NCI-H1694 (cell line): ENCODE results near the gene CERS6.

Experiments
- DNase-seq: peaks from one replicate; lab custom pipeline; 2025; lab: John Stamatoyannopoulos, UW

CERS6 gene

DNA sequence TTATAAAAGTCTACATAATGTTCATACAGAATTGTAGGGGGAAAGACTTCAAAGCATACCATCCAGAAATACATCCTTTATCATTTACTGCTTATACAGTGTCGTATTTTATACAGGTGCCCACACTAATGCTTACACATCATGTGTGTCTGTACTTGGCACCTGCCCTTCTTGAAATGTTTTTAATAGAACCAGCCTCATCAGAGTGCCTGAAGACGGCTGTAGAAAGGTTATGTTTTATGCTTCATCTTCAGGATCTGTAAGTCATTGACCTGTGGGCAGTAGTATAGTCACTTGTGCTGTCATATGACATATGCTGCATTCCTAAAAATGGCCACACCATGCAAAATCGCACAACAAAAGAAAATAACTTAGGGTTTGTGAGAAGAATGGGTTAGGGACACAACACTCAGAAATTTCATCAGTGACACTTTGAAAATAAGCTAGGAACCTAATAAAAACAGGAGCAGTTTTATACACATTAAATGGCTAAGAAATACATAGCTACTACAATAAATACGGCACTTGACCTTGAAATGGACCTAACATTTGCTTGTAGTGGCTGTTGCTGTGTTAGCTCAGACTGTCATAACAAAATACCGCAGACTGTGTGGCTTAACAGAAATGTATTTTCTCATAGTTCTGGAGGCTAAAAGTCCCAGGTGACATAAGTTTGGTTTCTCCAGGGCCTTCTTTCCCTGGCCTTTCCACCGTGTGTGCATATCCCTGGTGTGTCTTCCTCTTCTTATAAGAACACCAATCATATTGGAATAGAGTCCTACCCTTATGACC, 112.6 kb downstream of the CERS6 start:
- DNase-seq = no peak

DNA sequence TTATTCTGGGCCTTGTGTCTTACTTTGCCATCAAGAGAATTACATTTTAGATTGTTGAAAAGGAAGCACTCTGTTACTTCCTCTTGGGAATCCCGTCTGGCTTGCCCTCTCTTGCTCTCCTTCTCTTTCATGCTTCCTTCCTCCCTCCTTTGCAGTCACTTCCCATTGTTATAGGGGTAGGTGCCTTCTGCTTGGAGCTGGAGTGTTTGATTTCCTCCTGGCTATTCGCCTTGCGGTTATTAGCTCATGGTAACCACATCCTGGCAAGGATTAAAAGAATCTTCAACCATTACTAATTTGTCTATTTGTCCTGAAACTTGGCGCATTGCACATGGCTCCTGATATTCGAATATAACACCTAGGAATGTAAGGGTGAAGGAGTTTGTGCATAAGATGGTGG, 115.0 kb downstream of the CERS6 start:
- no peak for DNase-seq

DNA sequence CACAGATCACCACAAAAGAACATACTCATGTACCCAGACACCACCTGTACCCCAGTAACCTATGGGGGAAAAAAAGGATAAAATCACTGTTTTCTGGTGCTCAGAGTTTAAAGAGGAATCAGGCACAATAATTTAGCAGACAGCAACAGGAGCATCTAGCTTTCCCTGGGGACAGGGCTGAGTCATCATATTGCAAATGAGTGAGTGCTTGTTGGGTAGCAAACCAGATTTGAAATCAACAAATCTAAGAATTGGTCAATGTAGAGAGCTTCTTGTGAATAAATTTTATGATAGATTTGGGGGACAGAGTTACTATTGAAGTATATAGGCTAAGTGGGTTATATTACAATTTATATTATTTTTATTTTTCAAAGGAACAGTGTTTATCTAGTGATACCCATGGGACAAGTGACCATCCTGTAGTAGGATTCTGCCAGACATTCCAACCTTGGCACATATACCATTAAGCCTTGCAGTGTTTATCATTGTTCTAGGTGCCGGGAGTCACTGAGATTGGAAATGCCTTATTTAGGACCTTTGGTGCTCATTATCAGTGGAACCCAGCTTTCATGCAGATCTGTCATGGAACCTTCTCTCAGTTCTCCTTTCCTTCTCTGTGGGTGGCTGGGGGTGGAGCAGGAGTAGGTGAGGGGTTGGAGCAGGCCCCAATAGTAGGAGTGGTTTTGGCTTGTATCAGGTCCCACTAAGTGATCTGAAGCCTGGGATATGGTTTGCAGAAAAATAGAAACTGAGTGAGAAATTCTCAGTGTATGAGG, 117.2 kb downstream of the CERS6 start:
- DNase-seq = no peak

DNA sequence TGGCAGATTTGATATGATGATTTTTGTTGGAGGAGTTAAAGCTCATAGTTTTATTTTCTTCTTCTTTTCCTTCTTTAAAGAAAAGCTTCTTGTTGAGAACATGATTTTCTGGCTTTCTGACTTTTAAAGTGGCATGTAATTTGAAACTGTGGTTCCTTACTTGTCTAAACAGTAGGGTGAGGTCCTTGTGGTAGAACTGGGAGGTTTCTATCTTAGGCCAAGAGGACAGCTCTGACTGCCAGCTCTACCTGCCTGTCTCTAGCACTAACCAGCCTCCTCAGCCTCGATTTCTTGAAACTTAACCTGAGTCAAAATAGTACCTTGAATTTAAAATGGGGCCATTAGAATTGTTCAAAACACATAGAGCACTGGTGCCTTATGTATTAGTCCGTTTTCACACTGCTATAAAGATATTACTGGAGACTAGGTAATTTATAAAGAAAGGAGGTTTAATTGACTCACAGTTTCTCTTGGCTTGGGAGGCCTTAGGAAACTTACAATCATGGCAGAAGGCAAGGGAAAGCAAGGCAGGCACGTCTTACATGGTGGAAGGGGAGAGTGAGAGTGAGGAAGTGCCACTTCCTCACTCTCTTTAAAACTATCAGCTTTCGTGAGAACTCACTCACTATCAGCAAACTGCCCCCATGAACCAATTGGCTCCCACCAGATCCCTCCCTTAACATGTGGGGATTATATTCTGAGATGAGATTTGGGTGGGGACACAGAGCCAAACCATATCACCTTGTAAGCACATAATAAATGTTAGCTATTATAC, 119.0 kb downstream of the CERS6 start:
- no peak for DNase-seq

DNA sequence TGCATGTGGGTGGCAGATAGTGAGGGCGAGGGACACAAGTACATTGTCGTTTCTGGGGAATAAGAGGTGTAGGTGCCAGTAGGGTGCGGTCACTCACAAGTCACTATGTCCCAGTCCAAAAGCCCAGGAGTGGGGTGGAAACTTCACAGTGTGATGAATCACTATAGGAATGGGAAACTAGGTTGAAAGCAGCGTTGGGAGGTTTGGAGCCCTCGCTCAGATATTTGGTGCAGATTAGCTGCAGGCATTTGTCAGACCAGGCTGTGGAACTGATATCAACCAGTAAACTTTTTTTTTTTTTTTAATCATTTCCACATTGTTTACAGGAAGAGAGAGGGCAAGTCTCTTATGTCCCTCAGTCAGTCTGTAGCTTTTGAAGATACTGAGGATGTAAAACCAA, 121.8 kb downstream of the CERS6 start:
- no peak for DNase-seq

DNA sequence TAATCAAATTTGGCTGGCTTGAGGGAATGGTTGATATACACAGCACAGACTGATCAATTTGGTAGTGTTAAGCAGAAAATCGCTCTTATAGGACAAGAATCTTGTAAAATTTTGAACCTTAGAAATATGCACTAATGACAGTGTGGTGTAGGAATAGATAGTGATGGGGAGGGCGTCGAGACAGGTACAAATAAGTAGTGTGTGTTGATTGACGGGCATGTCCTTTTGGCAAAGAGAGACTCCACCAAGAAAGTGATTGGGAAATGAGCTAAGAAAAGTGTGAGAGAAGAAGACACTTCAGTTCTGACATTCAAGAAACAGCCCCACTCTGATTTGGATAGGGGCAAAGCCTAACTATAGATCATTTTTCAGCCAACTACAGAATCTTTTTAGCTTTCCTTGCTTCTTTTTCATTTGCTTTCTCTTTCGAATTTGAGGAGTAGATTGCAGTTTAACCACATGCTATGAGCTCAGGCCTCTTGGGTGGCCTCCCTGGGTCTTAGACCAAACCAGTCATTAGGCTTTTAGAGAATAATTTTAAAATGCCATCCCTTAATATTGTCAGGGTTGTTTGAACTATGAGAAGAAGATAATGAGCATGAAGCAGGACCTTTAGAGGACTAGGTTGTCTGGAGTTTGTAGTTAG, 127.1 kb downstream of the CERS6 start:
- DNase-seq = no peak

DNA sequence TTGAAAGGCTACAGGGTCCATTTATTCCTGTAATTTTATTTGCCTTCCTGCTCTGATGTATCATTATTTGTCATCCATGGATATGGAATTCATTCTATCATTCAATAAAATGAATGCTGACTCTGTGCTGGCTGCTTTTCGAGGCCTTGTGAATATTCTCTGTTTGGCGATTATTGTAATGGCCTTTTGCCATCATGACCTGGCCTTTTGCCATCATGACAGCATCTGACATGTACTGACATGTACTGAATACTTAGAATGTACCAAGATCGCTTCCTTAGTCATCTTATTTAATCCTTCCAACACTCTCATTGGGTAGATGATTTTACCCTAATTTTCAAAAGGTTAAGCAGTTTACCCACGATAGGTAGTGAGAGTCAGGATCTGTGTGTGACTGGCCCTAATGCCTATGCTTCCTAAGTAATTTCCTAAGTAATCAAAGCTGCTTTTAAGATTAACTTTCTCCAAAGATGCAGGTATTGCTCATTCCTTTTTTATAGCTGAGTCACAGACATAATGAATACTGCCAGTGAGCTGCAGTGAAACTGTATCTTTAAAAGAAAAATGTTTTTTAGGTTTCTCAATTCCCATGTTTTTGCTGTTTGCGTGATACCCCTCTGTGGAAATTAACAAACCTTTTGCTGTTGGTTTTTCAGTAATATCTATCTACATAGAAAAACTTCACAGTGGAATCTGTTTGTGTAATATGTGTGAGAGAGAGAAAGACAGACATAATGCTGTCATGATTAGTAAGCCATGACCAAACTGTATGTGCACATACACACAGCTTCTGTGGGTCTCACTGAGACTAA, 127.8 kb downstream of the CERS6 start:
- peak; percentile 27 for DNase-seq

DNA sequence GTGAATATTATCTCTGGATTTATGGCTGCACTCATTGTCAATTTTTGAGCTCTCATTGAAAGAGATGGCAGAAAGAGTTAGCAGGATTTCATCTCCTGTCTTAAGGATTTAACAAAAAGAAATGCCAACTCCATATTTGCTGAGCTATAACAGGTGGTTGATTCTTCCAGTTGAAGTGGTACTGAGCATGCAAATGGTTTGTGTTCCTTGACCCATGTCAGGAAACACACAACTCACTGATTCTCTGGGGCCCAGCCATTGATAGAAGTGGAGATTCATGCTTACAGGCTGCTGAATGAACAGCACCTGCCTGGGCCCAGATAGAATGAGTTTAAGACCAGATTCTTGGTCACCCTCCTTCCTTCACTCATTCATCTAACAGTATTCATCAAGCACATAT, 128.8 kb downstream of the CERS6 start:
- no peak for DNase-seq

DNA sequence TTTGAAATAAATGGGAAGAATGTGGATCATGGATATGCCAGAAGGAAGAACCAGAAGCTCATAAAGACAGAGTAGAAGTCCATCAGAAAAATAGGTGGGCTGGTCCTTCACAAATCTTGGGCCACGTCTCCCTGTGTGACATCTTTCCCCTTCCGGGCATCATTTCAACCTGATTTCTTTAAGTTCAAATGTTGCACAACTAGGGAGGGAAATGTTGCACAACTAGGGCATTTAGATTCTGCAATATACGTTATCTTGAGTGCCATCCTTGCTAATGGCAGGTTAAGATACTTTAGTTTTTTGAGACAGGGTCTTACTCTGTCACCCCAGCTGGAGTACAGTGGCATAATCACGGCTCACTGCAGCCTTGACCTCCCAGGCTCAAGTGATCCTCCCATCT, 129.6 kb downstream of the CERS6 start:
- DNase-seq = no peak

DNA sequence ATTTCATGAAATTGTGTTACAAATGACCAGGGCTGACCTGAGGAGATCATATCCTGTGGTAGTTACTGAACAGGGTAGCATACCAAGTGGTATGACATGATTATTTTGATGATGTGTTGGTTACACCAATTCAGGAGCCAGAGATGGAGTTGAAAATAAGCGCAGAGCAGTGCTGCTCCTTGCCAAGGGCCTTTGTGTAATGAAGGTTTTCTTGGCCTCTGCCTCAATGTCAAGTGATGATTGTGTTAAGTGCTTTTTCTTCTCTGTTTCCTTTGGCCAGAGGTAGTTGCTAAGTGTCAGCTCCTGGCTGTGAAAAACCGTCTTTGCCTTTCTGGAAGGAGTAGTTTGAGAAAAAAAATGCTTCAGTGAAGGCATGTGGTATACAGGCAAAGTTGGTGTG, 131.2 kb downstream of the CERS6 start:
- no peak for DNase-seq

DNA sequence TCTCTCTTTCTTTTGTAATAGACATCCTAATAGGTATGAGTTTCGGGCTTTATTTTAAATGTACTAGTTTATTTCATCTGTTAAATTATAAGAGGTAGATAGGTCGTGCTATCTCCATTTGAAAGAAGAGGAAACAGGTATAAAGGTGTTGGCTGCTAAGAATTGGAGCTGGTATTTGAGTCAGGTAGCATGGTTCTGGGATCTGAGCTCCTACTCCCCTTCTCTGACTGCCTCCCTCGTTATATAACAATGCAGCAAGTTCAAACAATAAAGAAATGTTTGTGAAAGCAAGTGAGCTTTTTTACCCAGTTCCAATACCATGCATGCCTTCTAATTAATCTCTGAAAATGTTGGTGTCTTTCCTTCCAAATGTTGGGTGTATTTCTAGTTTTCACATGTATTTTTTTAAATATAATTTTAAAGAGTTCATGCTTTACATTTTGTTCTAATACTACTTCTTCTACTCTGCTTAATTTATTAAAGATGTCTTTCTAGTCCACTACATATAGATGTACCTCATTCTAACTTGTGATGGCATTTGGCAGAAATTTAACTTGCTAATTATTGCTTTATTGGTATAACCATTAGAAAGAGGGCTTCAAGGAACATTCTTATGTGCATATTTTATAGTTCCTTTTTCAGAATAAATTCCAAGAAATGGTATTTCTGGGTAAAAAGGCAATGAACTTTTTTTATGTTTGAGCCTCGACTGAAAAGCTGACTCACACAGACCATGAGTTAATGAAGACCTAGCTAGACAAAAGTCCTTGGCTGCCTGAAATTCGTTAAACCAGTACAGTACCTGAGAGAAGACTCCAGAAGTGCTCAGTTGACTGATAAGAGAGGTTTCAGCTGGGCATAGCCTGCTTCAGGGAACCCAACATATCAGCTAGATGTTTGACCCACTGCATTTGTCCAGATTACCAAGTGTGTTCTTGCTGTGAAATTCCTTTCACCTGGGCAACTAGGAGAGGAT, 133.5 kb downstream of the CERS6 start:
- no peak for DNase-seq

DNA sequence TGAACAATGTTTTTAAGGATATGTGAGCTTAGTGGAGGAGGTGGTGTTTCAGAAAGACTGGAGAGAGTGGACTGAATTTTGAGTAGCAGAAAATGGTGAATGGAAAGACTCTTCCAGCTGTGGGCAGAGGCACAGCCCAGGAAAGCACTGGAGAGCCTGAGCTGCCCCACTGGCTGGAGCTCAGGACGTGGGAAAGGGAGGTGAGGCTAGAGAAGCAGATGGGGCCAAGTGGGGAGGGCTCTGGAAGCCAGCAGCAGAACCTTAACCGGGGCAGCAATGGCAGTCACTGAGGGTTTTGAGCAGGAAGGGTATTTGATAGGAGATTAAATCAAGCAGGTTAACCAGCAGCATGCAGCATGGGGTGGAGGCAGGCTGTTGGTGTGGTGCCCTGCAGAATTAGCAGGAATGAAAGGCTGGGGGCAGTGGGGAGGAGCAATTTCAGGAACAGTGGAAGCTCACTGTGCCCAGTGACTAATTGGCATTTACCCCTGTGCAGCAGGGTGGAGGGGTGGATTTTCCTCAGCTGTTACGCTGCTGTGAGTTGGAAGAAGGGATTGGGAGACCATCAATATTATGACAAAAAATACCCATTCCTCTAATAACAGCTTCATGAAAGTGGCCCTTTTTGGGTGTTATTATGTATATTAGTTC, 136.2 kb downstream of the CERS6 start:
- no peak for DNase-seq

DNA sequence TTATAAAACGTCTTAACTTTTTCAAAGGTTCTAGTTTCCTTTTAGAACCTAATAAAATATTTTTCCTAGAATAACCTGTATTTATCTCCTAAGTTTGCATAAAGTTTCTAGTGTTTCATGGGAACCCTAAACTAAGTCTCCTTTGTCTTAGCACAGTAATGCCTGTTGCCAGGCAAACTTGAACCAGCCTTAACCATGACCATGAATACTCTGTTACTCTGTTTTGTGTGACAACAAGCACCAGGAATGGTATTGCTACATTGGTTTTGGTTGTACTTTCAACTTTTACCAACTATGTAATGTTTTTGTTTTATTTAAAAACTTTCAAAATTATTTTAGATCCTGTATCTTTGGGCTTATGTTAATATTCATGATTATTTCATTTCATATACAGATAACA, 137.6 kb downstream of the CERS6 start:
- DNase-seq = no peak

DNA sequence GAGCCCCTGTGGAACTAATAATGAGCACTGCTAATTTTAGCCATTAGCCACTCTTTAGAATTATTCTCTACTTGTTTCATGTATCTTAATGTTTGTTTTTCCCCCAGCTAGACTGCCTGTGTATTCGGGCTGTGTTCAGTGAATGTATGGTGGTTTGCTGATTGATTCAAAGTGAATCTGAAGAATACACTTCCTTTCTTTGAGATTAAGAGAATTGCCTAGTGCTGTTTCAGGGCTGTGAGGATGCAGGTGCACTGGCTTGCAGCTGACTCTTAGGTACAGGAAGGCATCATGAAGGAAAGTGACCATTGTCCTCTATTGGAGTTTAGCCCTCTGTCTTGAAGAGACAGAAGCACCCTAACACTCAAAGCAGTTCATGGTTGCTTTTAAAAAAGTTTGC, 138.7 kb downstream of the CERS6 start:
- DNase-seq = no peak

DNA sequence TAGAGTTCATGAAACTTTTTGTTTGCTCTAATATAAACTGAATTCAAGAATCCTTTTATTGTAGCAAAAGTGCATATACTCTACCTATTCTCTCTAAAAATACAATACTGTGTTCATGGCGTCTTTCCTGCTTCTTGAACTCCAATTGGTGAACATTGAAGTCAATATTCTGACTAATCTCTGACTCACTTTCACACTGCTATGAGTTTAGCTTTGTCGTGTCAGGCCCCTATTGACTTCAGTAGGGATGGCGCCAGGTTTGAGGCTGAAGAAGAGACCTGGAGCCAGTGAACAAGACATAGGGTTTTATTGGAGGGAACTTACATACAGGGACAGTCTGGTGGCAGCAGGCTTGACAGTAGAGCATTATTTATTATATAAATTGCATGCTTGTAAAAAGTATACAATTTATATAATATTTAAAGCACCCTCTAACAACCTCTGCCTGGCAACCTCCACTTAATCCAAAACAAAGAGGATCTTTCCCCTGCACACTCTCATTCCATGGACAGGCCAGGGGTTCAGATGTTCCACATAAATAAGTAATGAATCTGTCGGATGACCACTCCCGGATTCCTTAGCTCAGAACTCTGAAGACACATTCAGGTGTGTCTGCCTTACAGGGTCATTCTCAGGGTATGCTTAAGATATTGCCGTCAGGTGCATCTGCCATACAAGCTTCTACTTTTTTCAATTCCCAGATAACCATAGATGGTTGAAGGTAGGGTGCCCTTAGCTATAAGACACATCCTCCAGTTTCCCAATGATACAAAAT, 141.0 kb downstream of the CERS6 start:
- no peak for DNase-seq

DNA sequence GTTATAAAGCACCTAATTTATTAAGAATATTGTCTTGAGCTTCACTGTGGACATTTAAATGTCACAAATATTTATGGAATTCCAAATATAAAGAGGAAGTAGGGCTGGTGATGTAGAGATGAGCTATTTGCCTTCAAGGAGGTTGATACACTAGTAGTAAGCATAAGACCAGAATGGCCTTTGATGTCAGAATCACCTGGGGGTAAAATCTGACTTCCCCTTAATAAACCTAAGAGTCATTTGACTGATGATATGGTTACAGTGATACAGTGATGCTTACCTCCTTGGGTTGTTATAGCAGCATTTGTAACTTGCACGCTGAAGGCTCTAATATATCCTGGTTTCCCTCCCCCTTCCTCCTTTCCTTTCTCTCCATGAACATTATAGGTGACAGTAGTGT, 143.7 kb downstream of the CERS6 start:
- DNase-seq = no peak

DNA sequence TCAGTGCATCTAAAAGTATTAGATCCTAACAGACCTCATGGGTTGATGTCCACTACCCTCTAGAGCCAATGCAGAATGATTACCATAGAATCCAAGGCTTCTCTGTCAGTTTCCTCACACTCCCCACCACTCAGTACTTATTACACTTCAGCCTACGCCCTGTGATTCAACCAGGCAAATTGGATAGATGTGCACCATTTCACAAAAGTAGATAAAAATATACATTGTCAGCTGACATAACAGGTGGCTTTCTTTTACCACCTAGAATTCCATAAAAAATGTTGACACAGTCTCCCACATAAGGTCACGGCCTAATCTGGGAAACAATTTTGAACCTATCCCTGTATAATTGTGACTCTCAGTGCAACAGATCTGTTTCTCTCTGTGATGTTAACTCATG, 144.9 kb downstream of the CERS6 start:
- DNase-seq = no peak

DNA sequence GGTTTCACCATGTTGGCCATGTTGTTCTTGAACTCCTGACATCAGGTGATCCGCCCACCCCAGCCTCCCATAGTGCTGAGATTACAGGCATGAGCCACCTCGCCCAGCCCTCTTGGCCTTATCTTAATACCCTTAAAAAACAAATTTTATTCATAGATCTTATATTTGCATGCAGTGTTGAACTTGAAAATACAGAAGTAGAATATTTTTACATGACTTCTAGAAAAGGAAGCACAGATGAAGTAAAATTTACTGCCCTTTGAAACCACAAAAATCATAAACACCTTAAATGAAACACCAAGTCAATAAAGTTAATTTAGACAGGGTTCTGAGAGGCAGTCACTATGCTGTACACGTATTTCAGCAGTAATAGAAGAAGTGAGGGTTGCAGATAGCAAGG, 145.7 kb downstream of the CERS6 start:
- DNase-seq = no peak

DNA sequence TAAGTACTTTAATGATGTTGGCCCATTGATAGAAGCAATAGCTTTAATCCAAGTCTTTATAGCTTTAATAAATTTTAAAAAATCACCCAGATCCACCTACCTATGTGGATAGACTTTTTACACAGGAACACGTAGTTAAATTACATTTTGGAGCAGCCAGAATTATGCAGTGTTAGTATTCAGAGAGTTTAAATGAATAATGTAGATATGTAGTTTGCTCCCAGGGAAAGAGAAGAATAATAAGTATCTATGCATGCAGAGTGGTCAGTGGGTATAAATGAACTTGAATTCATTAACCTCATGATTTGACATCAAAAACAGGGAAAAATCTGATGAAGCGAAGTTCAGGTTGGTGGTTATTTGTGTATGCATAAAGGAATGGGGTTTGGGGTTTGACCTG, 146.3 kb downstream of the CERS6 start:
- DNase-seq = no peak
